ENCODE data around the gene AP5Z1. TPM values are rescaled to one million over a fixed set of nuclear protein-coding genes. Genes with fewer than 3 reads are reported as not detected.

Gene AP5Z1
- total RNA-seq, 1 experiment from 2014 or later, result 35.6 TPM

DNA sequence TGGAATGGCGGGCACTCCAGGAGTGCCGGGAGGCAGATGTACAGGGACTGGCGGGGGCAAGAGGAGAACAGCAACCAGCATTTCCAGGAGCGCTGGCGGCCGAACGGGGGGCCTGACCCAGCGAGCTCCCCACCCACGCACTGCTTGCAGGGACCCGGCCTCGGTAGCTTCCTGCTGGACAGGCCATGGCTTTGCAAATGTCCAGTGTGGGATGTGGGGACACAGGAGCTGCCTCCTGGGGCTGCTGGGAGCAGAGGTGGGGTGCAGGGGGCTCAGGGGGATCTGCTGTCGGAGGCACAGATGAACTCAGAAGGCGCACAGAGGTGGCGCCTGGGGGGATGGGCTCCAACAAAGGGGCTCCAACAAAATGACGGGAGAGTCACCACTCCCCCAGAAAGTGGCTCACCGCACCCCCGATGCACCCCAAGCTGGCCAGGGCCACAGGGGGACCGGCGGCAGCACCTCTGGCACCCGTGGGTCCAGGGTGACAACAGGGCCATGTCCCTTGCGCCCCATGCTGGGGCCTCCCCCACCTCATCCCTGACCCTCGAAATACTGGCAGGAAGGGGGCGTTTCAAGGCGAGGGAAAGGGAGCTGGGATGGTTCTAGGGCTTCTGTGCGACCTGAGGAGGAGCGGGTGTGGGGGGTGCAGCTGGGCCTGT lies 41.1 kb downstream of the AP5Z1 start:
- DNase-seq (ENCODE audit: low spot score), result no peak
- ChIA-PET CTCF (no interaction called here), POLR2A (ENCODE audit: low non-redundant PET) (no interaction called here)
- Histone ChIP-seq H3K27me3 (replicated peaks; ENCODE audit: insufficient read depth, low read depth, low read length, poor library complexity) (no peaks in the 10 kb centered on the region), H3K9me3 (ENCODE audit: low read depth, low read length, poor library complexity, severe bottlenecking) (no peaks in the 10 kb centered on the region), H3K36me3 (ENCODE audit: insufficient read depth, low read length, poor library complexity, severe bottlenecking) (no peaks in the 10 kb centered on the region), H3K4me1 (ENCODE audit: insufficient read depth, low read length, poor library complexity, severe bottlenecking) (no peaks in the 10 kb centered on the region), H3K27ac (ENCODE audit: low read depth, low read length, poor library complexity, severe bottlenecking) (no peak overlapping the region), H3K4me3 (ENCODE audit: low read depth, low read length, poor library complexity, severe bottlenecking) (no peak overlapping the region)
- no peak for TF ChIP-seq EZH2 (IDR thresholded peaks at IDR 0.05; ENCODE audit: borderline replicate concordance, low read depth, low read length, poor library complexity, severe bottlenecking)
- intact Hi-C loops (cut with micrococcal nuclease; ENCODE audit: unreplicated experiment), result no loop called here
- no TSS peak for BruUV-seq (replicated peaks)

GRCh38 chr7:4817178-4817901 lies 41.9 kb downstream of the AP5Z1 start:
- intact Hi-C loops (cut with micrococcal nuclease; ENCODE audit: unreplicated experiment), result no loop called here
- no peak for DNase-seq (ENCODE audit: low spot score)
- Histone ChIP-seq H3K36me3 (ENCODE audit: insufficient read depth, low read length, poor library complexity, severe bottlenecking) (no peaks in the 10 kb centered on the region), H3K27ac (ENCODE audit: low read depth, low read length, poor library complexity, severe bottlenecking) (no peak overlapping the region), H3K9me3 (ENCODE audit: low read depth, low read length, poor library complexity, severe bottlenecking) (no peaks in the 10 kb centered on the region), H3K27me3 (replicated peaks; ENCODE audit: insufficient read depth, low read depth, low read length, poor library complexity) (no peaks in the 10 kb centered on the region), H3K4me3 (ENCODE audit: low read depth, low read length, poor library complexity, severe bottlenecking) (no peak overlapping the region), H3K4me1 (ENCODE audit: insufficient read depth, low read length, poor library complexity, severe bottlenecking) (no peaks in the 10 kb centered on the region)
- POLR2A ChIA-PET (ENCODE audit: low non-redundant PET), result interaction anchor here (0.5 kb wide), 1 partner anchor 82 kb away, joined by 4 read pairs; no protein-coding TSS in a partner anchor
- BruUV-seq (replicated peaks), result no TSS peak
- TF ChIP-seq, protein P1, sequence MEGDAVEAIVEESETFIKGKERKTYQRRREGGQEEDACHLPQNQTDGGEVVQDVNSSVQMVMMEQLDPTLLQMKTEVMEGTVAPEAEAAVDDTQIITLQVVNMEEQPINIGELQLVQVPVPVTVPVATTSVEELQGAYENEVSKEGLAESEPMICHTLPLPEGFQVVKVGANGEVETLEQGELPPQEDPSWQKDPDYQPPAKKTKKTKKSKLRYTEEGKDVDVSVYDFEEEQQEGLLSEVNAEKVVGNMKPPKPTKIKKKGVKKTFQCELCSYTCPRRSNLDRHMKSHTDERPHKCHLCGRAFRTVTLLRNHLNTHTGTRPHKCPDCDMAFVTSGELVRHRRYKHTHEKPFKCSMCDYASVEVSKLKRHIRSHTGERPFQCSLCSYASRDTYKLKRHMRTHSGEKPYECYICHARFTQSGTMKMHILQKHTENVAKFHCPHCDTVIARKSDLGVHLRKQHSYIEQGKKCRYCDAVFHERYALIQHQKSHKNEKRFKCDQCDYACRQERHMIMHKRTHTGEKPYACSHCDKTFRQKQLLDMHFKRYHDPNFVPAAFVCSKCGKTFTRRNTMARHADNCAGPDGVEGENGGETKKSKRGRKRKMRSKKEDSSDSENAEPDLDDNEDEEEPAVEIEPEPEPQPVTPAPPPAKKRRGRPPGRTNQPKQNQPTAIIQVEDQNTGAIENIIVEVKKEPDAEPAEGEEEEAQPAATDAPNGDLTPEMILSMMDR (conservative IDR thresholded peaks at IDR 0.05; ENCODE audit: low read depth, low read length), result no peak
- no peak for TF ChIP-seq EZH2 (IDR thresholded peaks at IDR 0.05; ENCODE audit: borderline replicate concordance, low read depth, low read length, poor library complexity, severe bottlenecking)
- CTCF ChIA-PET, result interaction anchor here (0.9 kb wide), 1 partner anchor 13 kb away, joined by 4 read pairs; no protein-coding TSS in a partner anchor

GRCh38 chr7:4818000-4818794 lies 42.8 kb downstream of the AP5Z1 start:
- H3K36me3 ChIP-seq (ENCODE audit: insufficient read depth, low read length, poor library complexity, severe bottlenecking), result no peaks in the 10 kb centered on the region
- H3K4me3 ChIP-seq (ENCODE audit: low read depth, low read length, poor library complexity, severe bottlenecking), result no peak overlapping the region
- TF ChIP-seq, protein P1 (conservative IDR thresholded peaks at IDR 0.05; ENCODE audit: low read depth, low read length), result no peak
- no peak for TF ChIP-seq EZH2 (IDR thresholded peaks at IDR 0.05; ENCODE audit: borderline replicate concordance, low read depth, low read length, poor library complexity, severe bottlenecking)
- intact Hi-C loops (cut with micrococcal nuclease; ENCODE audit: unreplicated experiment), result no loop called here
- CTCF ChIA-PET, result interaction anchor here (0.9 kb wide), 1 partner anchor 12 kb away, joined by 4 read pairs; no protein-coding TSS in a partner anchor
- BruUV-seq (replicated peaks), result no TSS peak
- POLR2A ChIA-PET (ENCODE audit: low non-redundant PET), result interaction anchor here (0.5 kb wide), 1 partner anchor 81 kb away, joined by 4 read pairs; no protein-coding TSS in a partner anchor
- H3K27ac ChIP-seq (ENCODE audit: low read depth, low read length, poor library complexity, severe bottlenecking), result no peak overlapping the region
- no peaks in the 10 kb centered on the region for H3K27me3 ChIP-seq (replicated peaks; ENCODE audit: insufficient read depth, low read depth, low read length, poor library complexity)
- H3K9me3 ChIP-seq (ENCODE audit: low read depth, low read length, poor library complexity, severe bottlenecking), result no peaks in the 10 kb centered on the region
- DNase-seq (ENCODE audit: low spot score), result no peak
- H3K4me1 ChIP-seq (ENCODE audit: insufficient read depth, low read length, poor library complexity, severe bottlenecking), result no peaks in the 10 kb centered on the region
